ENCODE results near the gene GOLGA6A. TPM values are rescaled to one million over a fixed set of nuclear protein-coding genes. Genes with fewer than 3 reads are reported as not detected.

GOLGA6A gene
- total and polyA plus RNA-seq, 2 of the 13 experiments (the other 11 are each of a cell fraction or from before 2014, with no cell fraction given) = 0.04 to 0.22 TPM

GRCh38 chr15:74127255-74127953 is 45.1 kb upstream of the GOLGA6A start (continued):
- TF ChIP-seq THAP8 (CRISPR knock-in tag; IDR thresholded peaks at IDR 0.05; ENCODE audit: borderline replicate concordance) (no peak), ZNF775 (CRISPR knock-in tag; IDR thresholded peaks at IDR 0.05; ENCODE audit: borderline replicate concordance) (no peak), ZNF20 (CRISPR knock-in tag; IDR thresholded peaks at IDR 0.05) (no peak), CAMTA2 (CRISPR knock-in tag; IDR thresholded peaks at IDR 0.05; ENCODE audit: borderline replicate concordance) (no peak), HOXD1 (CRISPR knock-in tag; IDR thresholded peaks at IDR 0.05) (no peak), ZNF496 (CRISPR knock-in tag; IDR thresholded peaks at IDR 0.05; ENCODE audit: insufficient replicate concordance) (no peak), MTF1 (CRISPR knock-in tag; IDR thresholded peaks at IDR 0.05) (no peak), ZNF530 (CRISPR knock-in tag; IDR thresholded peaks at IDR 0.05; ENCODE audit: low read depth) (no peak), MLXIP (CRISPR knock-in tag; IDR thresholded peaks at IDR 0.05; ENCODE audit: borderline replicate concordance) (no peak), THAP11 (CRISPR knock-in tag; IDR thresholded peaks at IDR 0.05) (no peak), BRD4 (CRISPR knock-in tag; IDR thresholded peaks at IDR 0.05) (no peak), ZSCAN12 (CRISPR knock-in tag; IDR thresholded peaks at IDR 0.05) (no peak), JDP2 (CRISPR knock-in tag; IDR thresholded peaks at IDR 0.05; ENCODE audit: borderline replicate concordance) (no peak), TFDP1 (CRISPR knock-in tag; IDR thresholded peaks at IDR 0.05; ENCODE audit: borderline replicate concordance) (no peak), ZSCAN30 (CRISPR knock-in tag; IDR thresholded peaks at IDR 0.05) (no peak), NR1H2 (CRISPR knock-in tag; IDR thresholded peaks at IDR 0.05; ENCODE audit: borderline replicate concordance, low read depth) (no peak), ZNF563 (CRISPR knock-in tag; IDR thresholded peaks at IDR 0.05) (no peak), AHR (CRISPR knock-in tag; IDR thresholded peaks at IDR 0.05) (no peak), EED (CRISPR knock-in tag; IDR thresholded peaks at IDR 0.05) (no peak), ZNF564 (CRISPR knock-in tag; IDR thresholded peaks at IDR 0.05) (no peak), ZNF143 (CRISPR knock-in tag; IDR thresholded peaks at IDR 0.05) (no peak), CENPT (CRISPR knock-in tag; IDR thresholded peaks at IDR 0.05; ENCODE audit: low read depth) (no peak), ZNF337 (CRISPR knock-in tag; IDR thresholded peaks at IDR 0.05; ENCODE audit: borderline replicate concordance, low read depth) (no peak), CBX1 (IDR thresholded peaks at IDR 0.05; ENCODE audit: low read depth) (peak; percentile 64), ZNF556 (CRISPR knock-in tag; IDR thresholded peaks at IDR 0.05; ENCODE audit: borderline replicate concordance) (no peak), GMEB1 (CRISPR knock-in tag; IDR thresholded peaks at IDR 0.05; ENCODE audit: borderline replicate concordance) (no peak)

Measured in HepG2 (cell line).